Hematopoietic multipotent progenitor cell (in vitro differentiated cells): ENCODE data around the gene FAM222A. TPM values are rescaled to one million over a fixed set of nuclear protein-coding genes. Genes with fewer than 3 reads are reported as not detected.
"Not testable (repeated sequence)": the region's sequence is repeated elsewhere in the genome, so short reads cannot be mapped to it uniquely, and the experiment has no call there.

ENCODE experiments used
- DNase-seq, 3 donors: peaks; one replicate each; pipeline ENCODE4 v3.0.0-alpha.2; 2011 to 2015; ENCODE audit warnings: low read depth in 2 of 3, low spot score in 2 of 3
- total RNA-seq: library from RNA; depleted of rRNA; stranded (reverse); fragments of >200 nt; gene quantifications from one replicate; pipeline ENCODE4 v1.2.3, GENCODE V29; 2012

Gene FAM222A
- total RNA-seq, 1 donor: 0.81 TPM

DNA sequence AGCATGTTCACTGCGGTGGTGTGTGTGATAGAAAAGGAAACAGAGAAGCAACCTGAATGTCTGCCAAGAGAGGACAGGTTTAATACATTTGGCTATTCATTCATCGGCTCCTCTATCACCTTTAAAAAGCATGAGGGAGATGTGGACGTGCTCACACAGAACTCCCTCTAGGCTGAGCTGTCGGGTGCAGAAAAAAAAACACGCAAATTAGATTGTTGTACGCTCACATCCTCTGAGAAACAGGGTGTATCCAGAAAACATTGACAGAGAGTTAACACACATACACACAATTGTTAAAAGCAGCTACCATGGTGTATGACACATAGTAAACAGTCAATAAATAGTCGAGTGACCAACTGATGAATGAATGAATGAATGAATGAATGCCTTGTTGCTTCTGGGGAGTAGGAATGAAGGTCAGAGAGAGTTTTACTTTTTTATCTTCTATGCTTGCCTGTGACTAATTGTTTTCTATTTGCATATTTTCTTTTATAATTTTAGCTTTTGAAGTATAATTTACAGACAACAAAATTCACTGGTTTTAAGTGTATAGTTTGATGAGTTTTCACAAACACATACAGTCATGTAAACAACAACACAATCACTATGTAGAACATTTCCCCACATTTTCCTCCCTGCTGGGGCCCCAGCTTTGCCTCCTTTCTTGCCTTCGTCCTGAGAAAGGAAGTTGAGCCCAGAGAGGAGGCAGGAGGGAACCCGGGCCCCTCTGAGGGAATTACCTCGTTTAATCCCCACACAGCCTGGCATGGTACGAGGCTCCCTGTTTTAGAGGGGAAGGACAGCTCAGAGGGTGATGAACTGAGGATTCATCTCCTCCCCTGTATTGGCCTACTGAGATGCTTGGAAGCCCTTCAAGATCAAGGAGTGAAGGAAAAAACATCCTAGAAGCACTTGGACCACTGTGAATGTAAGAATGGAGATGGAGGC, 19.7 kb upstream of the FAM222A start:
- DNase-seq: no peak

DNA sequence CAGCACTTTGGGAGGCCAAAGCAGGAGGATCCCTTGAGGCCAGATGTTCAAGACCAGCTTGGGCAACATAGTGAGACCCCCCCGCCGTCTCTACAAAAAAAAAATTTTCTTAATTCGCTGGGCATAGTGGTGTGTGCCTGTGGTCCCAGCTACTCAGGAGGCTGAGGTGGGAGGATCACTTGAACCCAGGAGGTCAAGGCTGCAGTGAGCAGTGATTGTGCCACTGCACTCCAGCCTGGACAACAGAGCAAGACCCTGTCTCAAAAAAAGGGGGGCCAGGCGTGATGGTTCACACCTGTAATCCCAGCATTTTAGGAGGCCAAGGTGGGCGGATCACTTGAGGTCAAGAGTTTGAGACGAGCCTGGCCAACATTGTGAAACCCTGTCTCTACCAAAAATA, 19.0 kb upstream of the FAM222A start:
- DNase-seq: not testable (repeated sequence)

DNA sequence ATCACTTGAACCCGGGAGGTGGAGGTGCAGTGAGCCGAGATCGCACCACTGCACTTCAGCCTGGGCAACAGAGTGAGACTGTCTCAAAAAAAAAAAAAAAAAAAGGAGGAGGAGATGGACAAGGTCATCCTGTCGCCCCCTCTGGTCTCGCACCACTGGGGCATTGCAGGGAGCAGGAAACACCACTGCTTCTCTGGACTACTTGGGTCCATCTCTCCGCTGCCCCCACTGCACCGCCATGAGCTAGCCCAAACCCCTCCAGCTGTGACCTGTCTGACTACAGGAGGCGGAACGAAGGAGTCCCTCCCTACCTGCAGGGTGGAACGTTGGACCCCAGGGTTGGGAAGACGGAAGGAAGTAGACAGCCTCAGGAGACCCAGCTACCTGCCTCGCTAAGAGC, 18.2 kb upstream of the FAM222A start:
- no peak for DNase-seq

DNA sequence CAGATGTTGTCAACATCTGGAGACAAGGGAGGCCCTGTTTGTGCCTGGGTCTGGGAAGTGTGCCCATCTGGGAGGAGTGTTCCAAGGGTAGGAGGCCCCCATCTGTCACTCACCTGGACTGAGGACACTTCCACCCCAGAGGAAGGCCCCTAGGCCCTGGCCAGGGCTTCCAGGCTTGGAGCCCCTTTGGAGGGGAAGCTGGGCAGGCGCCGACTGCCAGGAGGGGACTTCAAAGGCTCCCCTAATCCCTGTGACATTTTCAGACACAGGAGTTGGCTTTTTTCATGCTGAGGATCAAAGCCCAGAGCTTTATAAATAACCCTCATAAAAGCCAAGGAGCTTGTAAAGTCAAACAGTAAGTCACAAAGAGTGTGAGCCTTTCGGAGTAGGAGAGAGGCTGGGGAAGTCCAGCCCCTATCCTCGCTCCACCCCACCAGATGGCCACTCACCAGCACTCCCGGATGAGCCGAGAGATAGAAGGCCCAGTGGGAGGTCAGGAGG, 17.6 kb upstream of the FAM222A start:
- DNase-seq: no peak

DNA sequence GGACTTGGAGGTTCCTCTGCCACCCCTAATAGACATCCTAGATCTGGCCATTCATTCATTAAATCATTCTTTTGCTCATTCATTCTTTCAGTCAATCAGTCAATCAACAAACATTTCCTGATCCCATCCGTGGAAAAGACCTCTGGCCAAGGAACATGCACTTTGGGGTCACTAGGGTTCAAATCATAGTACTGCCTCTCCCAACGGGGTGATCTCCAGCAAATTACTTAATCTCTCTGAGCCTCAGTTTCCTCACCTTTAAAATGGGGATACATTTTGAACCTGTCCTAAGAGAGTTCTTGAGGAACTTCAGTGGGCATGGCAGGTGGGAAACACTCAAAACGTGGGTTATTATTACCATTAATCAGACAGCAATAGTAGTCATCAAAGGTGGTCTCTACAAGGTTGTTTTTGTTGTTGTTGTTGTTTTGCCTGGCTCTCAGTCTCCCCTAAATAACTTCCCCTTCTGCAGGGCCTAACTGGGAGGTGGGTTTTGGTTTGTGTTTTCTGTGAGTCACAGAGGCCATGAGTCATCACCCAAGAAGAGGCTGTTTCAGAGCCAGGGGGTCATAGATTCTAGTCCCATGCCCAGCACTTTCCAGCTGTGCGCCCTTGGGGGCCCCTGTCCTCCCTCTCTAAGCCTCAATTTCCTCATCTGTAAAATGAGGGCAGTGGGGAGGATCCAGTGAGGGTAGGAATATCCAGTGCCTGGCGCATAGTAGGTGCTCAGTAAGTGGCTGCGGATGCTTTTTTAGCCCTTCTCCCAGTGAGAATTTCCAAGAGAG, 16.9 kb upstream of the FAM222A start:
- peak in 2 of 3 donors; percentile 21 to 35 for DNase-seq

DNA sequence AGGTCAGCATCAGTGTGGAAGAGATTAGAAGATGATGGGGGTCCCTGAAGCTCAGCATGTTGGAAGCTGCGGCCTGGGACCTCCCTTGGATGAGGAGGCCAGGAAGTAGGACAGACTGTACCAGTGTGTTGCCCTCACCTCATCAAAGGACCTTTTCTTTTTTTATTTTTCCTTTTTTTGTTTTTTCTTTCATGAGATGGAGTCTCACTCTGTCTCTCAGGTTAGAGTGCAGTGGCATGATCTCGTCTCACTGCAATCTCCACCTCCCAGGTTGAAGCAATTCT, 16.4 kb upstream of the FAM222A start:
- DNase-seq: no peak

DNA sequence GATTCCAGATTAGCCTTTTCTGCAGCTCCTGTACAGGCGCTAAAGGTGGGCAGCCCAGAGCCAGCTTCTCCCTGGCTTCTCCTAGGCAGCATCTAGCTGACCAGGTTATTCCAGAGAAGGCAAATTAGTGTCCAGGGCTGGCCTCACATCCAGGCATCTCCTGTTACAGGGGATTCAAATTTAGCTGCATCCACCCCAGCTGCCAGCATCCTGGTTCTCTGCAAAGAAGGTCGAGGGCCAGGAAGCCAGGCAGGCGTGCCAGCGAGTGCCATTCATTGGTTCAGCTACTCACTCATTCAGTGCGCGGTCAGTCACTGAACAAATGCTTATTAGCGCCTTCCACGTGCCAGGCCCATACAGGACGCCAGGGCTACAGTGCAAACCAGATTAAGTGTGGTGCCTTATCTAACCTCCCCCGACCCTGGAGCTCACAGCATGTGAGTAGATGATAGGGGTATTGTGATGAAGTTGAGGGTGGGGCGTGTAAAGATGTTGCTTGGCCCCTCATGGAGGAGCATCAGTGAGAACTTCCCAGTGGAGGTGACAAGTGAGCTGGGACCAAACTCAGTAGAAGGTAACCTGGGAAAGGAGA, 15.7 kb upstream of the FAM222A start:
- DNase-seq: peak in 2 of 3 donors; percentile 37 to 42

DNA sequence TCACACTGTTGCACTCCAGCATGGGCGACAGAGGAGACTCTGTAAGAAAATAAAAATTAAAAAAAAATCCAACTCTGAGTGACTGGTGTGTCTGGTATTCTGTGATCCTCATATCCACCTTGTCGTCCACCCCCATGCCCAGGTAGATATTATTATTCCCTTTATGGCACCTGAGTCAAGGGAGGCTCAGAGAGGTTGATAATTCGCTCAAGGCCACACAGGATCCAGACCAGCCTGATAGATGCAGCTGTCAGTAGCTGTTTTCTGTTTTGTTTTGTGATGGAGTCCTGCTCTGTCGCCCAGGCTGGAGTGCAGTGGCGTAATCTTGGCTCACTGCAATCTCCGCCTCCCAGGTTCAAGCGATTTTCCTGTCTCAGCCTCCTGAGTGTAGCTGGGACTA, 14.8 kb upstream of the FAM222A start:
- no peak for DNase-seq

DNA sequence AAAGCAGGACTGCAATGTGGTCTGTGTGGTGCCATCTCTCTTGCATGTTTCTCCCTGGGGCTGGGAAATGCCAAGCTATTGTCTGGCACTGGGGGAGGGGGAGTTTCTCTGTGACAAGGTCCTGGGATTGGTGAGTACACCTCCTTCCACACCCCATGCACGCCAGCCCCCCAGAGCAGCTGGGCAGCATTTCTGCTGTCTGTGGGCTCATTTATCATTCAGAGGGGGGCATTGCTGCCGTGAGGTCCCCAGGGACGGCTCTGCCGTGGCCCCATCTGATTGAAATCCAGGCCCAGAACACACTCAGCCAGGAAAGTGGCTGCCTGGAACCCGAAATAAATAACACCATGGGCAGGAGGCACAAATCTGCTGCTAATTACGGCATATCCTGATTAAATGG, 12.6 kb upstream of the FAM222A start:
- no peak for DNase-seq

DNA sequence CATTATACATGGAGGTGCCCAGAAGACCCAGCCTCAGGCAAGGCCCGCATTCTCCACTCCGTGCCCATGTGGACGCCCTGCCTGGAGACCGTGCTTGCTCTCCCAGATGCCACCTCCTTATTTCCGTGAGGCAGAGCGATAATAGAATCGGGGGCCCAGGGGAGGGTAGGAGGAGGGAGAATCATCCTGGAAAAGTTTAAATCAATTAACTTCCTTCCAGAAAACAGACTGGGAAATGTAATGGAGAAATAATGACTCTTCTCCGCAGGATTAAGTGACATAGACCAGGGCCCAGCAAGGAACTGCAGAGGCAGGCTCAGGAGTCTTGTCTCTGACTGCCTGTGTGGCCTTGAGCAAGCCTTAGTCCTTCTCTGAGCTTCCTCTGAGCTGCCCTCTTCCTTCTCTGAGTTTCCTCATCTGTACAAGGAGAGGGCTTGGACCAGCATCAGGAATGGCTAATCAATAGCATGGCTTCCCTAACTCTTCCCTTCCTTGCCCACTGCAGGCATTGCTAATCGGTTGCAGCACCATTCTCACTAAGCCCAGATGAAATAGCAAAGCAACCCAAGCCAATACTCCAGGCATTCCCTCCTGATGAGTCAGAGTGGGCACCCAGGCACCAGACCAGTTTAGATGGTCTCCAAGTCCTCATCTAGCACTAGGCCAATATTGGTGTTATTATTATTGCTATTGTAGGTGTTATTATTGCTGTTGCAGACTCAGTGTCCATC, 11.3 kb upstream of the FAM222A start:
- no peak for DNase-seq

DNA sequence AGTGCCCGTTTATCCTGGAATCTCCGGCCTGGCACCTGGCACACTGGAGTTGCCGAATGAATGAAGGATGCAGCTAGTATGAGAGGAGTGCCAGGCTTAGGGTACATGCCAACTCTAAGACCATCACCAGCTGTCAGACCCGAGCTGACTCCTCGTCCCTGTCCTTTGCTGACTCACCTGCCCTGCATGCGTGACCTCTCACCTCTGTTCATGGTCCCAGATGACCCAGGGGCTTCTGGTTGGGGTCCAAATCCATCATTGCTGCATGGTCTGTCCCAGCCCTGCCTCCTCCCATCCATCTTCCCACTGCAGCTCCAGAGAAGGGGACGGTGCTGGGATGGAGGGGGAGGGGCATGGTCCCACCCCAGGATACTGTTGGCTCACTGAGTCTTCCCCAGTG, 9.9 kb upstream of the FAM222A start:
- no peak for DNase-seq

DNA sequence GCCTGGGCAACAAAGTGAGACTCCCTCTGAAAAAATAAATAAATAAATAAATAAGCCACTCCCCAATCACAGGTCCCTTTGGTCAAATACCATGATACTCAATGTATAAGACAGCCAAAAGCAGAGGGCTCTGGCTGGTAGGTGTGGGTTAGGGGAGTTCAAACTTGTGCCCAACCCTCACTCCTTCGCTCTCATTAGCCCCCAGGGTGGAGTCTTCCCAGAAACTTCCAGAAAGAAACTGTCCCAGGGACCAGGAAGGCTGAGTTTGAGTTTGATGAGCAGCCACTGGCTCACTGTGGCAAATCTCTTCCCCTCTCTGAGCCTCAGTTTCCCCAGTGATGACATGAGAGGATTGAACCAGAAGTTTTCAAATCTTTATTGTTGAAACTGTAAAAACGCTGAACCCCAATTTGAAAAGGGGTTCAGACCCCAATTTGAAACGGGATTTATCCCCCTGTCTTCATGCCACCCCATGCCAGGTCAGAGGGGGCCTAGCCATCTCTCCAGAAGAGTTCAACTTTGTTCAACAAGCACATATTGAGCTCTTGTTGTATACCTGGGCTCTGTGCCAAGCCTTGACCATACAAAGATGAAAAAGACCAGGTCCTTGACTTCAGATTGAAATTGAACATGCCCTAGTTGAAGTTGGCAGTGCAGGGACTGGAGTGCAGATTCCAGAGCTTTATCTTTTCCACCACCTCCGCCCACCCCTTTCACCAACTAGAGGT, 9.1 kb upstream of the FAM222A start:
- DNase-seq: no peak

DNA sequence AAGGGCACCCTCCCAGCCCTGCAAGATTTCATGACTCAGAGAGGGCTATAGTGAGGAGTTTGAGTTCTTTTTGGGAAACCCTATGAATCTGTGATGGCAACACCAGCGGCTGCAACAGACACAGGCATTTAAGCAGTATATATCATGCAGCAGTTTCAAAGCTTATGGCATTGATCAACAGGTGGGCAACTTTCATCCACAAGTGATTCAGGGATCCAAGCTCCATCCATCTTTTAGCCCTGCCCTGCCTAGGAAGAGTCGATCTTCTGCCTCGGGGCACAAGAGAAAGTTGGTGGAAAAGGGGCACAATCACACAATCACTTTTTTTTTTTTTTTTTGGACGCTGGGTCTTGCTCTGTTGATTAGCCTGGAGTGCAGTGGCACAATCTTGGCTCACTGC, 8.3 kb upstream of the FAM222A start:
- no peak for DNase-seq

DNA sequence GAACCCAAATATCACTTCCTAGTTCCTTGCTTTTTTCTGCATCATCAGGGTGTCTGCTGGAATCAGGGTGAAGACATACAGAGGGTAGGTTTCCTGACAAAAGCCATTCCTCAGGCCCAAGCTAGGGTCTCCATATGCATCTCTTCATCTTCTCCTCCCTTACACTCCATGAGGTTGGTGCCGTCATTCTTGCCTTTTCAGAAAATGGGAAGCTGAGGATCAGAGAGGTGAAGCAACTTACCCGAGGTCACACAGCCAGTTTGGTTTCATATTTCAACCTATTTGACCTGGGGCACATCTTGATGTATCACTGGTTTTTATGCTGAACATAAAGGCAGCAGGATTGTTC, 7.3 kb upstream of the FAM222A start:
- no peak for DNase-seq

DNA sequence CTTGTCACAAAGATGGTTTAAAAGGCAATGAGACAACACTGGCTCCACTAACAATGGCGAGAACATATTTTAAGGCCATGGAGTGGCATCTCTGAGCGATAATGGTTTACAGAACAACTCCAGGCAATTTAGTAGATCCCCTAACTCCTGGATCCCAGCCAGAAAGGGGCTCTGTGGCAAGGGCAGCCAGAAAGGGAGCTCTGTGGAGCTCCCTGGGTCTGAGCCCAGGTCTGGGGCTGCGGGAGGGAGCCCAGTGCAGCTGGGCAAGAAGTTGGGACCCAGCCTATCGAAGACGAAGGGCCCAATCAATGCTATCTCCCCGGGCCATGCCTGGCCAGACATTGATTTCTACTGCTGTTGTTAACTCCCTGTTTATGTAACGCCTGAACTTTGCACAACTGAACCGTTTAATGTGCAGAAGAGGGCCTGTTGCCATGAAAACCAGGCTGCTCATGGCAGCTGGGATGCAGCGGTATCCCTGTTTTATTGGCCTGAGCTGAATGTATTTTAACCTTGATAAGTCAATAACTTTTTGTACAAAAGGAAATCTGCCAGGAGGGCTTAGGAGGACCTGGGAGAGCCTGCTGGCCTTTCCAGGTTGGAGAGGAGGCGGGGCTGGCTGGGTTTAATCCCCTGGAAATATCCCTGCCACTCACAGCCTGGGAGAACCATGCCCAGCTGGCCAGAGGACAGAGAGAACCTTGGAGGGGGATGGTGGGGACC, 6.7 kb upstream of the FAM222A start:
- DNase-seq: no peak

DNA sequence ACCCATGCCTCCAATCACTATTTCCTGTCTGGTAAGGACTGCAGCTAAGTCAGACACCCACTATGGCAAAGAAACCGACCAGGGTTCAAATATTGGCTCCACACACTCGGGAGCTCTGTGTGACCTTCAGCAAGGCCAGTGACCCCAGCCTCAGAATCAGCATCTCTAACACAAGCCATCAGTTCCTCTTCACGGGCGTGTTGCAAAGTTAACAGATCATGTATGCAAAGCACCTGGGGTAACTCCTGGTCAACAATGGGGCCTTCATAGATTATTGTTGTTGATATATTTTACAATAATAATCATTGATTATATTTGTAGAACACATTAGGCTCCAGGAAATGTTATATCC, 6.2 kb upstream of the FAM222A start:
- DNase-seq: no peak

DNA sequence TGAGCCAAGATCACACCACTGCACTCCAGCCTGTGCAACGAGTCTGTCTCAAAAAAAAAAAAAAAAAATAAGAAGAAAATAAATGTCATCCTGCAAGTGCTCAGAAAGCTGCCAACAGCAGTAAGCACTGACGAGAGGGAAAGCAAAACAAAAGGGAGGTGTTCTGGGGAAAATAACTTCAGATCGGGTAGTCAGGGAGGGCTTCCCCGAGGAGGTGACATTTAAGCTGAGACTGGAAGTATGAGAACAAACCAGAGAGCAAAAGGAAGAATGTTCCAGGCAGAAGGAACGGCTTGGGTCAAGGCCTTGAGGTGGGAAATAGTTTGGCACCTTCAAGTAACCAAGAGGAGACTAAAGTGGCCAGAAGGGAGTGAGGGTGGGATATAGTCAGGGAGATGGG, 4.7 kb upstream of the FAM222A start:
- no peak for DNase-seq

DNA sequence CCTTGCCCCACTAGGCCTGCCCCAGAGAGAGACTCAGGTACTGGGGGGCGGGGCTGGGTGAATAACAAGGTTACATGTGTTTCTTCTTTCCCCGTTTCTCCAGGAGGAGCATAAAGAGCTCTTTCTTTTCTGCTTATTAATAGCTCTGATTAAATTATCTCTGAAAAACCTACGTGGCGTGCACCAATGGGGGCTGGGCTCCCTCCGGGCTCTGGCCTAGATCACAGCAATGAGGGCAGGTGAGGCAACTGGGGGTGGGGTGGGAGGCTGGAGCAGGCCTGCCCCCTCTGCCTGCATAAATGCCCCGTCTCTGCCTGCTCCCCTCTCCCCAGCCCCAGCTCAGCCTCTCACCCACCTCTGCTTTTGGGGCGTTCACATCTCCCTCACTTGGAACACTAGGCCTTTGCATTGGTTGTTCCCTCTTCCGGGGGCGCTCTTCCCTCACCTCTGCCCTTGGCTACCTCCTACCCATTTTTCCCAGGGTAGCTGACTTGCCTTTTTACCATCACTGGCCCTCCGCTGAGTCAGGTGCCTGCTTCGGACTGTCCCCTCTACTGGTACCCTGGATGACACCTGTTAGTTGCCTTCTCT, 4.1 kb upstream of the FAM222A start:
- DNase-seq: no peak

DNA sequence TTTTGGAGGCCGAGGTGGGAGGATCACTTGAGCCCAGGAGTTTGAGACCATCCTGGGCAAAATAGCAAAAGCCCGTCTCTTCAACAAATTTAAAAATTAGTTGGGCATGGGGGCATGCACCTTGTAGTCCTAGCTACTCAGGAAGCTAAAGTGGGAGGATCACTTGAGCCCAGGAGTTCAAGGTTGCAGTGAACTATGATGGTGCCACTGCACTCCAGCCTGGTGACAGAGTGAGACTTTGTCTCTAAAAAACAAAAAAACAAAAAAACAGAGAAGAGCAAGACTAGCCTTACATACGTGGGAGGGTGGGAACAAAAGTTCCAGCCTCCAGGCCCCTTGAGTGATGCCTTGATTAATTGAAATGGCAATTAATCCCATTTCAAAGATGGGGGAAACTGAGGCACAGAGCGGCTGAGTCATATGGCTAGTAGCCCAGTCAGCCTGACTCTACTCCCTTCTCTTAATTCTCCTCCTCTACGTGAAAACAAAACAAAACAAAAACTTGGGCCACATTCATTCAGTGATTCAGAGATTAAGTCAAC, 3.3 kb upstream of the FAM222A start:
- DNase-seq: no peak
